GM12865 (cell line): ENCODE measurements around the gene NOL12.

ENCODE experiments used
- DNase-seq: peaks from one replicate; pipeline ENCODE4 v3.0.0; 2010; ENCODE audit warnings: low read depth
- H3K4me3 ChIP-seq: 2 replicates; pipeline ENCODE4 v1.5.1; 2011; ENCODE audit warnings: mild to moderate bottlenecking, low read depth, low read length, control low read depth
- TF ChIP-seq, protein P1 (sequence below): IDR thresholded peaks from 2 replicates; pipeline ENCODE4 v1.5.1; 2011; ENCODE audit warnings: low read length, control low read depth, low read depth, inconsistent platforms; ENCODE audit not compliant: insufficient read depth; ENCODE audit errors: missing control alignments

The NOL12 gene, protein sequence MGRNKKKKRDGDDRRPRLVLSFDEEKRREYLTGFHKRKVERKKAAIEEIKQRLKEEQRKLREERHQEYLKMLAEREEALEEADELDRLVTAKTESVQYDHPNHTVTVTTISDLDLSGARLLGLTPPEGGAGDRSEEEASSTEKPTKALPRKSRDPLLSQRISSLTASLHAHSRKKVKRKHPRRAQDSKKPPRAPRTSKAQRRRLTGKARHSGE

DNA sequence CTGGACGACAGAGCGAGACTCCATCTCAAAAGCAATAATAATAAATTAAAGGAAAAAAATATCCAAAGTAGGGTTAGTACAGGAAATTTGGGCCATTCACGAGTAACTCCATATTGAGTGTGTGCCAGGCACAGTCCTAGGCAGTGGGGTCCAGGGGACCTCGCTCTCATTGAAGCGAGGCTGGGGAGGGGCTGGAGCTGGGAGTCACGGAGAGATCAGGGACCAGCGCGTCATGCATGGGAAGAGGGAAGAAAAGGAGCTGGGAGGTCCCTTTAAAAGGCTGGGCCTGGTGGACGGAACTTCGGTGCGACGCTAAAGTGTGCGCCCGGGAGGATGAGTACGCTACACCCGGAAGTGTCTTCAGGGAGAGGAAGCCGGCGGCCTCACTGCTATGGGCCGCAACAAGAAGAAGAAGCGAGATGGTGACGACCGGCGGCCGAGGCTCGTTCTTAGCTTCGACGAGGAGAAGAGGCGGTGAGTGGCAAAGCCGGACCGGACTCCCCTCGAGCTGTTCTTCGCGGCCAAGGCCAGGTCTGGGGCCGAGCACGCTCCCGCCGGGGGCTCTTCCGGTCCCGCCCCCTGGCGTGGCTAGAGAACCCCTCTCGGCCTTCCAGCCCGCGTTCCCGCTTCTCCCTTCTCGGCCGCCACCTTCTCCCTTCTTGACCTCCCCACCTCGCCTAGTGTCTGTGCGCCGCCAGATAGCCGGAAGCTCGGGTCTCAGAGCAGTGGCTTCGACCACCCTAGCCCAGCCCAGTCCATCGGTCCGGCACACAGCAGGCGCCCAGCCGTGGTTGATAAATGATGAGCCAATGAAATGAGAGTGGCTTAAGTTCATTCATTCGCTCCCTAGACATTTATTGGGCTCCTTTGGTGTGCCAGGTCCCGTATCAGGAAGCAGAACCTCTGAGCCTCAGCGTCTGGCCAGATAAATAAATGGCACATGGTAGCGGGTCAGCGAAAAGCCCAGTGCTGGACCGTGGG, at the start of gene NOL12:
NOL12 (plus strand) TSS at position 342 of the 981 bp plus-strand sequence; CDS start at position 392, 50 bp downstream.
- DNase-seq: peak; percentile 92
- peak within 1 kb of the TSS; percentile 95 for H3K4me3 ChIP-seq
- TF ChIP-seq, protein P1, sequence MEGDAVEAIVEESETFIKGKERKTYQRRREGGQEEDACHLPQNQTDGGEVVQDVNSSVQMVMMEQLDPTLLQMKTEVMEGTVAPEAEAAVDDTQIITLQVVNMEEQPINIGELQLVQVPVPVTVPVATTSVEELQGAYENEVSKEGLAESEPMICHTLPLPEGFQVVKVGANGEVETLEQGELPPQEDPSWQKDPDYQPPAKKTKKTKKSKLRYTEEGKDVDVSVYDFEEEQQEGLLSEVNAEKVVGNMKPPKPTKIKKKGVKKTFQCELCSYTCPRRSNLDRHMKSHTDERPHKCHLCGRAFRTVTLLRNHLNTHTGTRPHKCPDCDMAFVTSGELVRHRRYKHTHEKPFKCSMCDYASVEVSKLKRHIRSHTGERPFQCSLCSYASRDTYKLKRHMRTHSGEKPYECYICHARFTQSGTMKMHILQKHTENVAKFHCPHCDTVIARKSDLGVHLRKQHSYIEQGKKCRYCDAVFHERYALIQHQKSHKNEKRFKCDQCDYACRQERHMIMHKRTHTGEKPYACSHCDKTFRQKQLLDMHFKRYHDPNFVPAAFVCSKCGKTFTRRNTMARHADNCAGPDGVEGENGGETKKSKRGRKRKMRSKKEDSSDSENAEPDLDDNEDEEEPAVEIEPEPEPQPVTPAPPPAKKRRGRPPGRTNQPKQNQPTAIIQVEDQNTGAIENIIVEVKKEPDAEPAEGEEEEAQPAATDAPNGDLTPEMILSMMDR: no peak

DNA sequence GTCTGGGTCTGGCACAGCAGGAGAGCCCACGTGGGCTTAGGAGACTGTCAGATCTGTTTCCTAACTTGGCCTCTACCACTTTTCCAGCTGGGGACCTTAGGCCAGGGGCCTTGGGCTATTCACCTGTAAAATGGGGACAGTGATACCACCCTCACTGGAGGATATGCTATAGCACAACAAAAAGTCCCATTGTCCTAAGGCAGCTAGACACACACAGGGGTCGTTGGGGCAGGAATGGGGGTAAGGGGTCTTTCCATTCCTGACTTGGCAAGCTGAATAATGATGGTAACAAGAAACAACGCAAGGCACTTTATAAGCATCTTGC, 49.2 kb upstream of the NOL12 start:
- H3K4me3 ChIP-seq: no peak overlapping the region
- DNase-seq: no peak
- TF ChIP-seq, protein P1: no peak

DNA sequence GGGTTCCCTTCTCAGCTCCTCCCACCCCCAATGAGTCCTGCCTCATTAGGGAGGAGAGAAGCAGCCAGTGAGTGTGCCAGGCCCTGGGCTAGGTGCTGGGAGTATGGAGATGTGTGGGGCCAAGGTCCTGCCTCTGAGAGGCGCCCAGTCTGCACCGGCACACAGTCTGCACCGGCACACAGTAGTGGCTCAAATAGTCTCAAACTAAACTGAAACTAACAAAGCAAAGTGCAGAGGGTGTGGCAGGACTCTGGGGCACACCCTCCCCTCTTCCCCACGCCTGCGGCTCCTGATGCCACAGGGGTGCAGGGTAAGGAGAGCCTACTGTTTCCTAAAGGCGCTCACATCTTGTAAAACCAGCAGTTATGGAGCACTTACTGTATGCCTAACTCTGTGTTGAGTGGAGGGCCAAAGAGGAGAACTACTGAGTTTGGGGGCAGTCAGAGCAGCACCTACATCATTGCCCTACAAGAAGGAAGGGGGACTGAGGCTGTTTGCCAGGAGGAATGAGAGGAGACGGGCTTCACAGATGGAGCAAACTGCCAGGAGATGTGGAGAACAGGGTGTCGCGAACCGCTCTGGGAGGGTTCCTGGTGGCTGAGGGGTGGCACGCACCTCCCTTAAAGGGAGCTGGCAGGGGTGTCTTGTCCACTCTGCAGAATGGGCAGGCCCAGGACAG, 47.6 kb upstream of the NOL12 start:
- TF ChIP-seq, protein P1: no peak
- peak; percentile 61 for DNase-seq
- peak overlapping the region; percentile 89; the same call in 1 of the 2 replicates for H3K4me3 ChIP-seq

DNA sequence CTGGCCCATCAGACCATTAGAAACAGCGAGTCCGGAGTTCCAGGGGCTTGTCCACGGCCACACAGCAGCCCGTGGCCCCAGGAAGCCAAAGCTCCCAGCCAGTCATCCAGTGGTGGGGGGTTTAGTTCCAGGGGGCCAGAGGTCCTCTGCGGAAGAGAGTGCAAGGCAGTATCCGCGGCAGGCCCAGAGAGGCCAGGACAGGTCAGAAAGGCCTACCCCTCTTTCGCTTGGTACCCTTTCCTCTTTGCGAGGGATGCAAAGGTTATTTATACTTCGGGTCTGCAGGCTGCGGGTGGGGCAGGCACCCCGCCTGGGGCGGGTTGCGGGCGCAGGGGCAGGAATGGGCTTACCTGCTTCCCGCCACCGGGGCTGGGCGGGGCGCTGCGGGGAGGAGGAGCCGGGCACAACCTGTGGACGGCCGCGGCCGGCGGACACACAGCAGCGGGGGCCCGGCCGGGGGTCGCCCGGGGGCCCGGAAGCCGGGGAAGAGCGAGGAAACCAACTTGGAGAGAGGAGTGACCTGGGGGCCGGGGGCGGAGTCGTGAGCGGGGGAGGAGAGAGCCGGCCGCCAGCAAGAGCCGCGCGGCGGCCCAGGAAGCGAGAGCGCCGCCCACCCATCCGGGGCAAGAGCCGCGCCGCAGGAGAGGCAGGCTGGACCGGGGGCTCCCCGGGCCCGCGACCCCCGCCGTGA, 46.9 kb upstream of the NOL12 start, which contains the start of gene SH3BP1:
SH3BP1 (plus strand) TSS at position 600 of the 691 bp plus-strand sequence. CDS start 119 bp downstream, outside the sequence.
- TF ChIP-seq, protein P1: no peak
- H3K4me3 ChIP-seq: peak within 1 kb of the TSS; percentile 89
- peak; percentile 68 for DNase-seq

DNA sequence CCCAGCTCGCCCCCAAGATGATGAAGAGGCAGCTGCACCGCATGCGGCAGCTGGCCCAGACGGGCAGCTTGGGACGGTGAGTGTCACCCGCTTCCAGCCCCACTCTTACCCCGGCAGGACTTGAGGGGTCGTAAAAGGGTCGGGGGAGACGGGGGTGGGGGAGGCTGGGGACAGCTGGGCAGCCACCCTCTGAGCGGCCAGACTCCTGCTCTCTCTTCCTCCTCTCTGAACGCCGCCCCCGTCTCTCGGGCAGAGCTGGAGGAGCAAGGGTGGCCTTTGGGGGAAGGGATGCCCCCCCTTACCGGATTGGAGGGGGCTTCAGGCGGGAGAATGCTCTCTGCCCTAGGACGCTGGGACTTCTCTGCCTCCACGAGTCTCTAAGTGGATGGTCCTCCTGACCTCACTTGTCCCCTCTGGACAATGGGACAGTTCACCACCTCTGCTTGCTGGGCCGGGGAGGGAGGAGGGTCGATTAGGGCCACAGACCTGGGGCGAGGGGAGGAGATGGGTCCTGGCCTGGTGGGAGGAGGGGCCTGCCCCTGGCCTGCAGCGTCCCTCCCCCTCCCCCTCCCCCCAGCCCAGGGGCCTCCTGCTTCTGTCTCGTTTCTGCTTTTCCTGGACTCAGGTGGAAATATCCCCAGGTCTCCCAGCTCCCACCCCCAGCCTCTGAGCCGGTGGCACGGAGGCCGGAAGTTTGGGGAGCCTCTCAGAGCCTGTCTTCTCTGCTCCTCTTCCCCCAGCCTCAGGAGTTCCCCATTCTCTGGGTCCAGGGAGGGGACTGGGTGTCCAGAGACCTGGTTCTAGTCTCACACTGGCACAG, 46.2 kb upstream of the NOL12 start:
- TF ChIP-seq, protein P1: no peak
- H3K4me3 ChIP-seq: peak overlapping the region; percentile 89
- DNase-seq: peak; percentile 38
